Measurements from ENCODE around the gene RPL22.

Gene RPL22

DNA sequence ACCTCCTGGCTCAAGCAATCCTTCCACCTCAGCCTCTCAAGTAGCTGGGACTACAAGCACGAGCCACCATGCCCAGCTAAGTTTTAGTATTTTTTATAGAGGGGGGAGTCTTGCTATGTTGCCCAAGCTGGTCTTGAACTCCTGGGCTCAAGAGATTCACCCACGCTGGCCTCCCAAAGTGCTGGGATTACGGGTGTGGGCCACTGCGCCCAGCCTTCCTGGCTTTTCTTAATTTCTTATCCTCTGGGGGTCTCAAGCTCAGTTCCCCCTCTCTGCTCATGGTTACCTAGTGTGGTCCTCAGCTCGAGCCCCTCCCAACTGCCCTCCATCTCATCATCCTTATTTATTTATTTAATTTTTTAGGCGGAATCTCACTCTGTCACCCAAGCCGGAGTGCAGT is 2.9 kb upstream of the RPL22 start:
- H3K9me3 ChIP-seq (replicated peaks; ENCODE audit: insufficient read depth, low read length): no peaks in the 10 kb centered on the region
- H3F3A ChIP-seq (ENCODE audit: insufficient read depth, low read length): no peaks in the 10 kb centered on the region
- H3K27me3 ChIP-seq (replicated peaks; ENCODE audit: insufficient read depth, low read length): peaks cover 17% of the 10 kb centered on the region
- H3K27ac ChIP-seq (ENCODE audit: low read length): no peak overlapping the region
- peaks cover 18% of the 10 kb centered on the region for H3K4me1 ChIP-seq (ENCODE audit: low read length)
- H4K20me1 ChIP-seq (ENCODE audit: insufficient read depth, low read length): 0 out of 2 replicates have a peak, but pooled peaks cover 9% of the 10 kb centered on the region
- DNase-seq: no peak
- no peak overlapping the region for H2AFZ ChIP-seq (ENCODE audit: low read length)
- no peak overlapping the region for H3K9ac ChIP-seq (ENCODE audit: low read length)
- TF ChIP-seq, protein P1, sequence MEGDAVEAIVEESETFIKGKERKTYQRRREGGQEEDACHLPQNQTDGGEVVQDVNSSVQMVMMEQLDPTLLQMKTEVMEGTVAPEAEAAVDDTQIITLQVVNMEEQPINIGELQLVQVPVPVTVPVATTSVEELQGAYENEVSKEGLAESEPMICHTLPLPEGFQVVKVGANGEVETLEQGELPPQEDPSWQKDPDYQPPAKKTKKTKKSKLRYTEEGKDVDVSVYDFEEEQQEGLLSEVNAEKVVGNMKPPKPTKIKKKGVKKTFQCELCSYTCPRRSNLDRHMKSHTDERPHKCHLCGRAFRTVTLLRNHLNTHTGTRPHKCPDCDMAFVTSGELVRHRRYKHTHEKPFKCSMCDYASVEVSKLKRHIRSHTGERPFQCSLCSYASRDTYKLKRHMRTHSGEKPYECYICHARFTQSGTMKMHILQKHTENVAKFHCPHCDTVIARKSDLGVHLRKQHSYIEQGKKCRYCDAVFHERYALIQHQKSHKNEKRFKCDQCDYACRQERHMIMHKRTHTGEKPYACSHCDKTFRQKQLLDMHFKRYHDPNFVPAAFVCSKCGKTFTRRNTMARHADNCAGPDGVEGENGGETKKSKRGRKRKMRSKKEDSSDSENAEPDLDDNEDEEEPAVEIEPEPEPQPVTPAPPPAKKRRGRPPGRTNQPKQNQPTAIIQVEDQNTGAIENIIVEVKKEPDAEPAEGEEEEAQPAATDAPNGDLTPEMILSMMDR (IDR thresholded peaks at IDR 0.05; ENCODE audit: low read length): no peak
- TF ChIP-seq EZH2 (optimal IDR thresholded peaks at IDR 0.05; ENCODE audit: low read depth, low read length) (no peak), EZH2phosphoT487 (IDR thresholded peaks at IDR 0.05; ENCODE audit: low read length) (no peak)
- no peaks in the 10 kb centered on the region; the same call in 1 of the 2 replicates for H3K36me3 ChIP-seq (replicated peaks; ENCODE audit: insufficient read depth, low read length)
- no peak overlapping the region for H3K4me2 ChIP-seq (ENCODE audit: low read depth, low read length)
- H3K4me3 ChIP-seq (ENCODE audit: low read length): no peak overlapping the region
- H3K79me2 ChIP-seq (ENCODE audit: low read length): peaks cover 22% of the 10 kb centered on the region
- H3K9me2 ChIP-seq (replicated peaks; ENCODE audit: insufficient read depth, low read length): no peaks in the 10 kb centered on the region

DNA sequence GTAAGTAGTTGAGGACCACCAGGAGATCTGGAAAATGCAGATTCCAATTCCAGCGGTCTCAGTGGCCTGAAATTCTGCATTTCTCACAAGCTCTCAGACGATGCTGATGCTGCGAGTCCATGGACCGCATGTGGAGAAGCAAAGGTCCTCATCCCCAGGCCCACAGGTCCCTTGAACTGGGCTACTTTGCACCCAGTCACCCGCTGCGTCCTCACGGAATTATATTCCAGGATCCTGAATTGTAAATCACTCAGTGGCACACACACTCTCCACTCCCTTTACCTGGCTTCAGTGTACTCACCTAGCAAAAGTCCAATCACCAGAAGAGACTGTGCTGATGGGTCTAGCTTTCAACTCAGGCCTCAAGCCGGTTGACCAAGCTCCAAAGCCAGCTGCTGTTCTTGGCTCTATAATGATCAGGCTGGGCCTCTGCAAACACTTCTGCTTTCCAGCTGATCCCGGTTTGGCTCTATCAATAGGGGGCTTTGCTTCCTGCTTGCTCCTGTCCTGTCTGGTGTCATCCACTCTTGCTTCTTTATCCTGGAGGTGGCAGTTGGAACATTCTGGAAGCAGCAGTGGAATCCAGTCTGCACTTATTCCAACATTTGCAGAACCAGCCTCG is 904 bp upstream of the RPL22 start:
- Histone ChIP-seq H3K27ac (ENCODE audit: low read length) (0 out of 2 replicates have a peak overlapping the region, but pooled peaks have one; percentile 36), H3K36me3 (replicated peaks; ENCODE audit: insufficient read depth, low read length) (no peaks in the 10 kb centered on the region; the same call in 1 of the 2 replicates), H3K79me2 (ENCODE audit: low read length) (peaks cover 41% of the 10 kb centered on the region), H3K9me2 (replicated peaks; ENCODE audit: insufficient read depth, low read length) (no peaks in the 10 kb centered on the region), H3K4me3 (ENCODE audit: low read length) (peak overlapping the region; percentile 97), H3K4me2 (ENCODE audit: low read depth, low read length) (peak overlapping the region; percentile 56), H3K9me3 (replicated peaks; ENCODE audit: insufficient read depth, low read length) (no peaks in the 10 kb centered on the region), H3K27me3 (replicated peaks; ENCODE audit: insufficient read depth, low read length) (no peaks in the 10 kb centered on the region), H3K4me1 (ENCODE audit: low read length) (peaks cover 19% of the 10 kb centered on the region), H2AFZ (ENCODE audit: low read length) (peak overlapping the region; percentile 92), H3K9ac (ENCODE audit: low read length) (peak overlapping the region; percentile 98; the same call in 1 of the 2 replicates), H4K20me1 (ENCODE audit: insufficient read depth, low read length) (0 out of 2 replicates have a peak, but pooled peaks cover 9% of the 10 kb centered on the region), H3F3A (ENCODE audit: insufficient read depth, low read length) (no peaks in the 10 kb centered on the region)
- TF ChIP-seq, protein P1 (IDR thresholded peaks at IDR 0.05; ENCODE audit: low read length): no peak
- TF ChIP-seq EZH2phosphoT487 (IDR thresholded peaks at IDR 0.05; ENCODE audit: low read length): no peak
- TF ChIP-seq EZH2 (optimal IDR thresholded peaks at IDR 0.05; ENCODE audit: low read depth, low read length): no peak
- DNase-seq: no peak

DNA sequence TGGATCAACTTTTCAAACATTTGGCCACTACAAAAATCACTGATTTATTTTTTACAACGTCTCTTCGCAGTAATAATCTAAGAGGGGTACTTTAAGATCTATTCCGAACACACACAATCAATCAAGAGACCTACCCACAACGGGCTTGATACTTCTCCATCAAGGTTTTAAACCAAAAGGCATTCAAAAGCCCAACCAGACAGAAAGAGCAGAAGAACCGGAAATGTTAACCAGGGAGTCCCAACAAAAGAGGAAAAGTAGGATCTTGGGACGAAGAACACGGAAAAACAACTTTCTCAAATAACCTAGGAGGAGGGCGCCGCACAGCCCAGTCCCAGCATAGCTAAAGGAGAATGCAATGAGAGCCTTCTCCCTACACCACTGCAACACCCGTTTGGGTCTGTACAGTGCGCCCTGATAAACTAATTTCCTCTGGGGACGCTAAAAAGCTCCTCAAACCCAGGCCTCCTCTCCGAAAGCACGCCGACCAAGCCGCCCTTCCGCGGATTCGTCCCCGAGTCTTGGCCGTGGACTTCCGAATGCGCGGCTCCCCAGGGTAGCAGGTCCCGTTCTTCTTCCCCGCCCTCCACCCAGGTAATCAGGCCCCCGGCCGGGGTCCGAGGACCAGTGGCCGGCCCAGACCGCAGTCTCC is 623 bp downstream of the RPL22 start:
- DNase-seq: peak; percentile 41
- Histone ChIP-seq H3K4me2 (ENCODE audit: low read depth, low read length) (peak overlapping the region; percentile 85), H2AFZ (ENCODE audit: low read length) (peak overlapping the region; percentile 72)

More for the DNA sequence above, 623 bp downstream of the RPL22 start:
- Histone ChIP-seq H3K27me3 (replicated peaks; ENCODE audit: insufficient read depth, low read length) (no peaks in the 10 kb centered on the region), H3K9me2 (replicated peaks; ENCODE audit: insufficient read depth, low read length) (no peaks in the 10 kb centered on the region), H3K4me1 (ENCODE audit: low read length) (peaks cover 19% of the 10 kb centered on the region), H3K9me3 (replicated peaks; ENCODE audit: insufficient read depth, low read length) (no peaks in the 10 kb centered on the region), H3K79me2 (ENCODE audit: low read length) (peaks cover 54% of the 10 kb centered on the region), H3F3A (ENCODE audit: insufficient read depth, low read length) (no peaks in the 10 kb centered on the region), H3K9ac (ENCODE audit: low read length) (peak overlapping the region; percentile 98), H4K20me1 (ENCODE audit: insufficient read depth, low read length) (0 out of 2 replicates have a peak, but pooled peaks cover 13% of the 10 kb centered on the region), H3K36me3 (replicated peaks; ENCODE audit: insufficient read depth, low read length) (peaks cover 5% of the 10 kb centered on the region), H3K27ac (ENCODE audit: low read length) (peak overlapping the region; percentile 44; the same call in 1 of the 2 replicates), H3K4me3 (ENCODE audit: low read length) (peak overlapping the region; percentile 97)
- TF ChIP-seq EZH2 (optimal IDR thresholded peaks at IDR 0.05; ENCODE audit: low read depth, low read length) (no peak), EZH2phosphoT487 (IDR thresholded peaks at IDR 0.05; ENCODE audit: low read length) (no peak)
- TF ChIP-seq, protein P1 (IDR thresholded peaks at IDR 0.05; ENCODE audit: low read length): no peak

All from MM.1S (cell line).